Activated CD4-positive, CD25-positive, alpha-beta regulatory T cell treated with anti-CD3 and anti-CD28 coated beads, Interleukin-2, amount 50 U/mL, for 72 hours (primary cell): ENCODE data around the gene PAIP2.
A peak's percentile ranks its signal among the peaks of the same experiment; 100 is the strongest.
"Not testable (repeated sequence)": the region's sequence is repeated elsewhere in the genome, so short reads cannot be mapped to it uniquely, and the experiment has no call there.

Experiments
- DNase-seq: peaks from one replicate; pipeline ENCODE4 v3.0.0; 2021

Gene PAIP2

DNA sequence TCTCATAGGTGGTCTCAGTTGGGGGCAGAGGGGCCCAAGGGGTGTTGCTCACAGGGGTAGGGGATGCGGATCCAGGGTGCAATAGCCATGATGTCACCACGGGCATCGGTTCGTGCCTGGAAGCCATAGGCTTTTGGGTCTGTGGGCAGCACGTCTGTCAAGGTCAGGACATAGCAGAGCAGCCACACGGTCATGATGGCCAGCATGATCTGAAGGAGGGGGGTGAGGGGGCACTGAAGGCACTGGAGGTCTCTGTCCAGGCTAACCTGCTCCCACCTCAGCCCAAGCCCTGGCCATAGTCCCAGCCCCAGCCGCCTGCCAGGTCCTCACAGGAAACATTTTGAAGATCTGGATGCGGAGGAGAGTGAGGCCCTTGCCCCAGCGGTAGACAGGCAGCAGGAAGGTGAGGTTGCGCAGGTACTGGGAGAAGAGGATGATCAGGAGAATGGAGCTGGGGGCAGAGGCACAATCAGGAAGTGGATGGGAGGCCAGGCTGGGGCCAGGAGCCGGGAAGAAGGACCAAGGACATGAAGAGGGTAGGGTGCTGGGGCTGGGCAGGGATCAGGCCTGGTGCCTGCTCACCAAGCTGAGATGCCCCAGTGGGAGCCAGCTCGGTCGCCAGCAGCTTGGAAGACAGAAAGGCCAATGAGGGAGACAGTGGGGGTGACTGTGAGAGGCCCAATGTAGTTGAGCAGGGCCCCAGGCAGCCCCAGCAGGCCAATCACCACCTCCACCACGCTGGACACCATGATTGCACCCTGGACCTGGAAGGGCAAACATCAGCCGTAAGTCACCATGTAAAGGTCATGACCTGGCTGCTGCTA is 38.2 kb downstream of the PAIP2 start:
- DNase-seq, result no peak

GRCh38 chr5:139381837-139382761 is 40.4 kb downstream of the PAIP2 start:
- no peak for DNase-seq

DNA sequence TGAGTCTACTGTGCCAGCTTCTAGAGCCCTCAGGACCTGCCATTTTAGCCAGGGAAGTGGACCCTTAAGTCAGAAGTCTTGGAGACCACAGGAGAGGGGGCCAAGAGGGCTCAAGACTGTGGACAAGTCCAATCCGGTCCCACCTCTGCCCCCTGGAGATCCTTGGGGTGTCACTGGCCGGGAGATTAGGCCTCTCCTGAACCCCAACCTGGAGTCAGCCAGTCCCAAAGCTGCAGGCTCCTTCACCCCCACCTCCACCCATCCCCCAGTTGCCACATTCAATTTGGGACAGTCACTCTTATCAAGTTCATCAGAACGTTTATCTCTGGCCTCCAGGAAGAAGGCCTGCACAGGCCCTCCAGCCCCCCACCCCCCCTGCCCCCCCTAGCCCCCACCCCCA is 41.2 kb downstream of the PAIP2 start:
- DNase-seq, result peak; percentile 16

DNA sequence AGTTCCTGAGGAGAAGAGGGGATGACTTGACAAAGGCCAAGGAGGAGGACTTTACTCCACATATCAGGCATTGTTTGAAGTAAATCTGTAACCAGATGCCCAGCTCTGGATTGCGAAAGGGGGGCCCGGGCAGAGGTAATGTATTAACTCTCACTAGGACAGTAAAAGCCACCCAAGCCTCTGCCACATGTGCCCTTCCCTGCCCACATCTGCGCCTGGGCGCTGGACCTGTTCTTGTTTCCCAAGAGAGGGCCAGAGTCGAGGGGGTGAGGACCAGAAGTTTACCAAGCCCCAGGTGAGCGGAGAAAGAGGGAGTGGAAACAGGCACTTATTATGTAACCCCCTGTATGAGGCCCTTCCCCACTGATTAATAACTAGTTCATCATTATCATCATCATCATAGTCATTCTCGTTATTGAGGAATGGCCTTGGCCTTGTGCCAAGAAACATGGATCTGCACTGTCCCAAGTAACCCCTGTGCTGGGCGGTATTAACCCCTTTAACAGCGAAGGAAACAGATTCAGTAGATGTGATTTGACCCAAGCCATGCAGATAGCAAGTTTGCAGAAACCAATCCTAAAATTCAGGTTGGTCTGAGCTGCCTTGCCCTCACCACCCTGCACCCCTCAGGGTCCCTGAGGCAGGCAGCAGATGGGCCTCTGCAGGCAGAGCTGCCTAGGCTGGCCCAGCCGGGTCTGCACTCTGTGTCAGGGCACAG is 41.8 kb downstream of the PAIP2 start, which contains the start of gene SLC23A1:
TSS of gene SLC23A1 (minus strand) at position 23 of the 718 bp plus-strand sequence. CDS start 44 bp downstream, outside the sequence.
- DNase-seq, result peak; percentile 12

- no peak for DNase-seq
Measured at GRCh38 chr5:139383993-139384590, 42.4 kb downstream of the PAIP2 start.

DNA sequence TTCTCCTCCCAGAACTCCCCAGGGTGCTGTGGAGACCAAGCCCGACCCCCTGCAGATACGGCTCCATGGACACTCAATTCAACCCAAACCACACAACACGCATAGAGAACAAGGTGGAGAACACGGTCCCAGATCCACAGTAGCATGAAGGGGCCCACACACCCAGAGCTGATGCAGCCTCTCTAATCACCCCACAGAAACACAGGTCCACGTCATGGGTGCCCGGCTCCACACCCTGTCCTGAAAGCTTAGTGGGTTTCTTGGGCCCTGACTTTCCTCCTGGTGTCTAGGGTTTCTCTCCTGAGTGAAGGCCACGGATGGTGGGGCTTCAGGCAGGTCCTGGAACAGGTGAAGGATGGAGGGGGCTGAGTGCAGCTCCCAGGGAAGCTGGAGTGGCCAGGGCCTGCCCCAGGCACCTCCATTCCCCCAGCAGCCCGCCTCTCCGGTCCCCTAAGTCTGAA is 43.0 kb downstream of the PAIP2 start:
- no peak for DNase-seq

DNA sequence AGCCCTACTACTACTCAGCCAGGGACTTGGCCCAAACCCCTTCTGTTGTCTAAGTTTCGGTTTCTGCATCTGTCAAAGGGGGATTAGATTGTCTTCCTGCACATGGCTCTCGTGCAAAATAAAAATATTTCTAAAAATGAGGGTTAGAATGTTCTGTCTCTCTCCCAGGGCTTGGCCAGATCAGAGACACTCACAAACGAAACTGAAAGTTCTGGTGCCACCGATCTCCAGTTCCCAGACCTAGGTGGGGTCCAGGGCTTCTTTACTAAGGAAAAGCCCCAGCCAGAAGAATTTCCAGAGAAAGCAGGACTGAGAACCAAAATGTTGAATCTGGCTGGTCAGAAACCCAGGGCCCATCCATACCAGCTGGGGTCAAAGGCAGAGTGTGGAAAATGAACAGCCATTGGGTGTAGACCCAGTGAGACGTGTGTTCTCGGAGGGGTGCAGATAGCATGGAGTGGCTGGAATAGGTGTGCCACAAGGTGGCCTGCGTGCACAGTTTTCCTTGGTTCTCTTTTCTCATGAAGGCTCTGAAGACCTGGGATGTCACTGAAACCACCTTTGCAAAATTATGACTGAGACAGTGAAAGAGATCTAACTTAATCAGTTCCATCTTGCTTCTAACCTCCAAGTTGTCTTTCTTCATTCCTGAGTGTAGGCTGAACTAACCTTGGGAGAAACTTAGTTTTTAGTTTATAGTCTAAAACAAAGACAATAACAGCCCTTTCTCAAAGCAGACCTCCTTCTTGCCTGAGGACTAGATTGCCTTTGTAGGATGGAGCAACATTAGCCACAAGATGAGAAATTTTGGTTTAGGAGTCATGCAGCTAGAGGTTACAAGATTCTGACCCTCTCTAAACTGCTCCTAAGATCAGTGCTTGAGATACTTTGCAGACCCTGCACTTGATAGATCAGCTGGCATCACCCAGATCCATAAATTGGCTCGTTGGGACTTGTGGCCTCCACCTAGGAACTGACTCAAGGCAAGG is 43.7 kb downstream of the PAIP2 start:
- DNase-seq, result no peak

- DNase-seq, result no peak
Measured at GRCh38 chr5:139386050-139386438, 44.4 kb downstream of the PAIP2 start.

DNA sequence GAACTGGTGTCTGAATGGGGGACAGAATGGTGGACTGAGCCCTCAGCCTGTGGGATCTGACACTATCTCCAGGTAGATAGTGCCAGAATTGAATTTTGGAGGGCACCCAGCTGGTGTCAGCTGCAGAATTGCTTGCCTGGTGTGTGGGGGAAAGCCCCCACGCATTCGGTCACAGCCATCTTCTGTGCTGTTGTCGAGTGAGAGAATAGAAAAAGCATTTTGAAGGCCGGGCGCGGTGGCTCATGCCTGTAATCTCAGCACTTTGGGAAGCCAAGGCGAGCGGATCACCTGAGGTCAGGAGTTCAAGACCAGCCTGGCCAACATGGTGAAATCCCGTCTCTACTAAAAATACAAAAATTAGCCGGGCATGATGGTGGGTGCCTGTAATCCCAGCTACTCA is 45.3 kb downstream of the PAIP2 start:
- not testable (repeated sequence) for DNase-seq

DNA sequence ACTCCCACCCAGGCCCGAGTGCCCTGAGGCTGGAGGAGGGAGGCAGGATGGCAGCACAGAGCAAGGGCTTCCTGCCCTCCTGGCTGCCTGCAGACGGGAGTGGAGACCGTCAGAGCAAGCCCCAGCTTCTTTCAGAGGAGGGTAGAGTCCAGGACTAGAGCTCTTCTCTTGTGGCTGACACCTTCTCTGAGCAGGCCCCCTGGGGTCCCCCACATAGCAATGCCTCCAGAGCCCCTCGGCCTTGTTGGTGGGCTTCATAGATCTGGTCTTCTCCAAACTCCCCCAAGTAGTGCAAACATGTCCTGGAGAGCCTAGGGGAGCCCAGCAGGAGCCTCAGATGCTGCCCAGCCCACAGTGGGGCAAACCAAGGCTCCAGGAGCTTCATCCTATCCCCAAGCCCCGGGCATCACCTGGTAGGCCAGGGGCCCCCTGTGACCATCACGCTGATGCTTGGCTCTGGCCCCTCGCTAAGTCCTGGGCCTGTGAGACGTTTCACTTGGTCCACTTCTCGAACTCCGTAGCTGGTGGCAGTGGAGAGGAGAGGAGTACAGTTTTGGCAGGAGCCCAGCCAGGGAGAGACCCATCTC is 46.0 kb downstream of the PAIP2 start:
- no peak for DNase-seq

DNA sequence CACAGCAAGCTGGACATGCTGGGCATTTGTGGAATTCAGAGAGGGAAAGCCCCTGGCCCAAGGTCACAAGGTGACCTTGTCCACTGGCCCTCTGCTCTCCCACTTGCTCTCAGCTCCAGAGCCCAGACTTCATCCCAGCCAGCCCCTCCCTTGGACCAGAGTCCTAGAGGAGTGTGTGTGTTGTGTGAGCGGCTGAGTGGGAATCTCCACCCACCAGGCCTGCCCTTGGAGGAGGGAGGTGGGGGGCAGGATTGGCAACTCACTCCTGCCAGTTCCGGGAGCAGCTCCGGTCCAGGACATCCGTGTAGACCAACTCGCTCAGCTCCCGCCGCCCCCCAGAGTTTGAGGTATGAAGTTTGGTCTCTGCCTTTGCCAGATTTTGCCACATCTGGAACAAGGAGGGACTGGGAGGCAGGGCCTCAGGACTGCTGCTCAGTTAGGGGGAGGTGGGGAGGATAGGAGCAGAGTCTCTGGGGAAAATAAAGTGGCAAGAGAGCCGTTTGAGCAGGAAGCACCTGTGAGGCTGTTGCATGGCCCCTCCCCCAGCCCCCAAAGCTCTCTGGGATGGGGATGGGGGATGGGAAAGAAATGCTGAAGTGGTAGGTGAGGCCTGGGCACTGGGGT is 46.7 kb downstream of the PAIP2 start:
- DNase-seq, result no peak

DNA sequence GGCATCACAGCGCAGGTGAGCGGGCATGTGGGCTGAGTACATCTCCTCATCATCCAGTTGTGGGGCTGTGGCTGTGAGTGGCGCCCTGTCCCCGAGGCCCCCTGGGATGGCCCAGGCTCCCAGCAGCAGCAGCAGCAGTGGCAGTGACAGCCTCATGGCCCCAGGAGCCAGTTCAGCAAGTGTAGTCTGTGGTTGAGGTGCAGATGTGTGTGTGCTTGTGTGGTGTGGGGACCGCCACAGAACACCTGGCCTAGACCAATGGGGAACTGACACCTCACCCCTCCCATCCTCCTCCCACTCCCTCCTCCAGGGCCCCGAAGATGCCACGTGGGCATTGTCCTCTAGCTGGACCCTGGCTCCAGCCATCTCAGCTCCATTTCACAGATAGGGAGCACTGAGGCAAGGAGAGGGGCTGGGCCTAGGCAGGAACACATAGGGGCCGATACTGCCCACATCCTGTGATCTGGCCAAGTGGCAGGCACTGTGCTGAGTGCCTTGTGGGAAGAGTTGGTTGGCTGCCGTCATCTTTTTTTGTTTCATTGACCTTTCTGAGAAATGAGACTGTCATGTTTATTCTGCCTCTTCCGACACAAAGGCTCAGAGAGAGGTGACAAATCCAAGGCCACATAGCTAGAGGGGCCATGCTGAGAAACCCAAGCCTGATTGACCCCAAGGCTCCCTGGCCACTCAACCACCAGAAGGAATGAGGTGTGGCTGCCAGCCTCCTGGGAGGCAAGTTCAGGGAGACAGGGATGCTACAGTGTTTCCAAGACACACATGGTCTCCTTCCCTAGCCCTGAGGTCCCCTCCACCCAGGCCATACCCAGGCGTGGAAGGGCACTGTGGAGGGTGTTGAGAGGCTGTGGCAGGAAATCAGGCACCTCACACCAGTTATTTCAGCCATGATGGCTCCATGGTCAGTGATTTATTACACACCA is 48.3 kb downstream of the PAIP2 start, which contains the start of gene MZB1:
TSS of gene MZB1 (minus strand) at position 213 of the 938 bp plus-strand sequence. CDS start at position 156, 57 bp downstream.
- DNase-seq, result peak; percentile 68

GRCh38 chr5:139390639-139391569 is 49.2 kb downstream of the PAIP2 start:
- no peak for DNase-seq

- no peak for DNase-seq
Measured at GRCh38 chr5:139391570-139392323, 50.1 kb downstream of the PAIP2 start.

DNA sequence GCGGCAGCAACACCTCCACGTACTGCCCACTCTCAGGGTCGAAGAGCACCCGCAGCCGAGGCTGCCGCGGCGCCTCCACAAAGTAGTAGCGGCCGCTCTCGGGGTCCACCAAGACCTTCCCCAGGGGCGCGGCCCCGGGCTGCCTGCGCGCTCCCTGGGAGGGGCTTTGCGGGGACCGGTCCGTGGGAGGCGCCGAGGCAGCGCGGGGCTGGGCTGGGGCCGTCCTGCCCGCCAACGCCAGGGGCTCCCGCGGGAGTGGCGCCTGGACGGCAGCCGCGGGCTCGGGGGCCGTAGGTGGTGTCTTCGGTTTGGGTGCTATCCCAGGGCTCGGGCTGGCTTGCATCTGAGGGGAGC is 50.6 kb downstream of the PAIP2 start:
- no peak for DNase-seq

DNA sequence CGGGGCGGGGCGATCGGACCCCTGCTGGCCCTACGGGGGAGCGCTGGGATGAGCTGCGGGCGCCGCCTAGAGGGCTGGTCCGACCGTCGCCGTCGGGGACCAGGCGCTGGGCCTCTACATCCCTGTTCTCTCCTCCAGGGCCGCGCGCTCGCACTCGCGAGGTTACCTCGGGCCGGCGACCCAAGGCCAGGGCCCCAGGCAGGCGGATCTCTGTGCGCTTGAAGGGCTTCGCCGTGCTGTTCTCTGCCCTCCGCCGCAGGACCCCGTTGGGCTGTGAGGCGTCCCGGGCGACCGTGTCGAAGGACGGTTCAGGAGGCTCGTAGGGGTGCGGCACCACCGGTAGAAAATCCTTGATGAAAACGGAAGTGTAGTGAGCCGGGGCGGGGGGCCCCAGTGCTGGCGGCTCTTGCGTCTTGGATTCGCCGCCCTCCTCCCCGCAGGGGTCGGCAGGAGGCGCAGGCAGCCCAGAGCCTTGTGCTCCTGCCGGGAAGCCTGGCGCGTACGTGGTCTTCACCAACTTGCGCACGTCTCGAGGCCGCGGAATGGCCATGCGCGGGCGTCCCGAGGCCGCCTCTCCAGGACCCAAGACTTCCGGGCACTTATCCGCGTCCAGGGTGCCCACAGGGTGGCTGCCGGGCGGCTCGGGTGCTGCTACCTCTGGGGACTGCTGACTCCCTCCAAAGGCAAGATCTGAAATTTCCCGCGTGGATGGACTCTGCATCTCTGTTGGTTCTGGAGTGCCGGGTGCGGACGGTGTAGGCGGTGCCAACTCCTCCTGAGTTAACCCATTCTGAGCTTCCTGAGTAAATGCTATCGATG is 51.2 kb downstream of the PAIP2 start:
- peak; percentile 89 for DNase-seq
